DMS153 (cell line): Measurements from ENCODE around the gene ZNF430.
"Not testable (repeated sequence)": the region's sequence is repeated elsewhere in the genome, so short reads cannot be mapped to it uniquely, and the experiment has no call there.

Source experiments
- DNase-seq: peaks from one replicate; lab custom pipeline; 2025; lab: John Stamatoyannopoulos, UW

ZNF430 gene

GRCh38 chr19:21020298-21021227 is at the start of gene ZNF430:
ZNF430 (plus strand) TSS chr19:21020657; CDS start chr19:21020801, 144 bp downstream.
- peak; percentile 93 for DNase-seq

DNA sequence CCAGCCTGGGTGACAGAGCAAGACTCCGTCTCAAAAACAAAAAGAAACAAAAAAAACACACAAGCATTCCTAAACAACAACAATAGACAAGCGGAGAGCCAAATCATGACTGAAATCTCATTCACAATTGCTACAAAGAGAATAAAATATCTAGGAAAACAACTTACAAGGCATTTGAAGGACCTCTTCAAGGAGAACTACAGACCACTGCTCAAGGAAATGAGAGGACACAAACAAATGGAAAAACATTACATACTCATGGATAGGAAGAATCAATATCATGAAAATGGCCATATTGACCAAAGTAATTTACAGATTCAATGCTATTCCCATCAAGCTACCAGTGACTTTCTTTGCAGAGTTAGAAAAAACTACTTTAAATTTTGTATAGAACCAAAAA is 27.7 kb upstream of the ZNF430 start:
- not testable (repeated sequence) for DNase-seq

- peak; percentile 55 for DNase-seq
Observed at GRCh38 chr19:20999731-21000352, 20.6 kb upstream of the ZNF430 start.

GRCh38 chr19:21021238-21021637 is 781 bp downstream of the ZNF430 start:
- not testable (repeated sequence) for DNase-seq

- DNase-seq: no peak
Observed at GRCh38 chr19:21022996-21023395, 2.5 kb downstream of the ZNF430 start.

DNA sequence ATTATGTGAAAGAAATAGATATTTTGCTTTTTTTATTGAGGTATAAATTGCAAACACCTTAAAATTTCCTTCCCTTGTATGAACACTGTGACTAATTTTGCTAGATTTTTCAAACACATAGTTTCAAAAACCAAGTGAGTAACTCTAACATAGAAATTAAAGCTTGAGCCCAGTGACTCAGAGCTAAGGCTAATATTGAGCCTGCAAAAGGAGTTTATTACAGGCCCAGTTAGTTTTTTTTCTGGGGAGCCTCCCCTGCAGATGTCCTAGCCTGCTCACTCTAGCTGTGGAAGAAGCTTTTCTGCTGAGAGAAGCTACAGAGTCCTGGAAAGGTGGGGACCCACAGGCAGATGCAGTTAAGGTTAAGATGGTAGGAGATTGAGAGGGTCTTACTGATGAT is 3.4 kb downstream of the ZNF430 start:
- no peak for DNase-seq

DNA sequence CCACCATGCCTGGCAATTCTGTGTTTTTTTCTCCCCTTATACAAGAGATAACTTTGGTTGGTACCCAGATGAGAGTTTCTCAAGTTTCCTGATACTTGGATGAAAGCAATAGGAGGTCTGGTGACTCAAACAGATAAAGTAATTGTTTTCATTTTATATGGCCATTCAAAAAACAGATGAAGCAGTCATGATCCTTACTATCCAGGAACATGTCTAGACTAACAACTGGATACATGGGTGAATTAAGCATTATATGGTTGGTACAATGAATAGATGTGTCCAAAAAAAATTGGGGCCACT is 8.5 kb downstream of the ZNF430 start:
- DNase-seq: no peak

GRCh38 chr19:21045028-21045427 is 24.6 kb downstream of the ZNF430 start:
- no peak for DNase-seq

GRCh38 chr19:21046489-21046888 is 26.0 kb downstream of the ZNF430 start:
- no peak for DNase-seq

GRCh38 chr19:21047716-21048115 is 27.3 kb downstream of the ZNF430 start:
- no peak for DNase-seq

DNA sequence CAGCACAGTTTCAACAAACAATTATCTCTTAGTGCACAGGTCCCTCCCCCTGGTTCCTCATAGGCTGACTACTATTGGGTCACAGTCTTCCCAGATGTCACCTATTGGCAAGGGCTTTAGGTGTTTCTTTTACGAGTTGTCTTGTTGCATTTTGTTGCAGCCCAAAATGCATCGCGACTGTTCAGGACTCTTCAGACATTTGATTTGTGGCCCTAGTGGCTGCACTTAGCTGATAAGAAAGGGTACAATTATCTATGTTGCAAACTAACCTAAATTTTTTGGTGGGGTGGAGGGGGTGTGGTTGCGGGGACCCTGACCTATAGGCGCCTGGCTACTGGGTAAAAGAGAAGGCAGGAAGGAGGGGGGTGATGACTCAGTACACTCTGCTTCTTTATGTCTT is 32.4 kb downstream of the ZNF430 start:
- no peak for DNase-seq

- no peak for DNase-seq
Observed at GRCh38 chr19:21065336-21065735, 44.9 kb downstream of the ZNF430 start.

- DNase-seq: peak; percentile 92
Observed at GRCh38 chr19:21082011-21082975, 61.8 kb downstream of the ZNF430 start, which contains the start of gene ZNF714. ZNF714 (plus strand) TSS chr19:21082203; CDS start chr19:21098269, 16,066 bp downstream.

DNA sequence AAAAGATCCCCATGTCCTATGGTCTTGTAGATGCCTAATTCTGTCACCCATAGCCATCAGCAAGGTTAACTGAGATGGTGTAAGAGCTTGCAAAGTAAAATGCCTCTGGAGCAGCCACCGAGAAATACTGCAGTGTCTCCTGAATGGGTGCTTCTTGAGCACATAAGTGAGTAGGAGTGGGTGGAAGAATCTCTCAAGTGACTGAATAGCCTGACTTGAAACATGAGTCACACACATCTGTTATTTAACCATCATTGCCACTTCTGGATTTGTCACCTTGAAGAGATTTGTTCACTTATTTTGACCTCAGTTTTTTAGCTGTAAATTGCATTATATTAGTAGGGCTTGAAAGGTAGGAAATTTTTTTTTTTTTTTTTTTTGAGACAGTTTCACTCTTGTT is 63.9 kb downstream of the ZNF430 start:
- DNase-seq: no peak

- DNase-seq: no peak
Observed at GRCh38 chr19:21087871-21088270, 67.4 kb downstream of the ZNF430 start.

DNA sequence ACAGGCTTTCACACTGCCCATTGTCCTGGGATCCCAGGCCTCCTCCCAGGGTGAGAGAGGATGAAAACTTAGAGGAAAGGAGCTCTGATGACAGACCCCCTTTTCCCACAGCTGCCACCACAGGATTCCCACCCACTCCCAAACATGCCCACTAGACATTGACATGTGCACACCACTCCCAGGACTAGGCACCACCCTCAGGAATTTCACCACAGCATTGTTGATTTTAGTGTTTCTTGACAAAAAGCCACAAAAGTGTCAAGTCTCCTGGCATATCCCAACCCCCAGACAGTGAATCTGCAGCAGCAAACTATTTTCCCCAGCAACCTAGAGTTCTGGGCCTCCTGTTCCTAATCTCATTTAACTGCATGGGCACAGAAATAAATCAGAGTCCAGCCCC is 71.7 kb downstream of the ZNF430 start:
- no peak for DNase-seq

DNA sequence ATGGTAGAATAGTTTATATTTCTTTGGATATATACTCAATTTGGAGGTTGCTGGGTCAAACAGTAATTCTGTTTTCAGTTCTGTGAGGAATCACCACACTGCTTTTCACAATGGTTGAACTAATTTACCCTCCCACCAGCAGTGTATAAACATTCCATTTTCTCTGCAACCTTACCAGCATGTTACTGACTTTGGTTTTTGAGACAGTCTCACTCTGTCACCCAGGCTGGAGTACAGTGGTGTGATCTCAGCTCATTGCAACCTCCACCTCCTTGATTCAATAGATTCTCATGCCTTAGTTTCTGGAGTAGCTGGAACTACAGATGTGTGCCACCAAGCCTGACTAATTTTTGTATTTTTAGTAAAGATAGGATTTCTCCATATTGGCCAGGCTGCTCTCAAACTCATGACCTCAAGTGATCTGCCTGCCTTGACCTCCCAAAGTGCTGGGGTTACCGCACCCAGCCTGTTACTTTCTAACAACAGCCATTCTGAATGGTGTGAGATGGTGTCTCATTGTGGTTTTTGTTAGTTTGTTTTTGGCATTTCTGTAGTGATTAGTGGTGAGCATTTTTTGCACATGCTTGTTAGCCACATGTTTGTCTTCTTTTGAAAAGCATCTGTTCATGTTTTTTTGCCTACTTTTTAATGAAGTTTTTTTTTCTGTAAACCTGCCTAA is 74.0 kb downstream of the ZNF430 start:
- no peak for DNase-seq

DNA sequence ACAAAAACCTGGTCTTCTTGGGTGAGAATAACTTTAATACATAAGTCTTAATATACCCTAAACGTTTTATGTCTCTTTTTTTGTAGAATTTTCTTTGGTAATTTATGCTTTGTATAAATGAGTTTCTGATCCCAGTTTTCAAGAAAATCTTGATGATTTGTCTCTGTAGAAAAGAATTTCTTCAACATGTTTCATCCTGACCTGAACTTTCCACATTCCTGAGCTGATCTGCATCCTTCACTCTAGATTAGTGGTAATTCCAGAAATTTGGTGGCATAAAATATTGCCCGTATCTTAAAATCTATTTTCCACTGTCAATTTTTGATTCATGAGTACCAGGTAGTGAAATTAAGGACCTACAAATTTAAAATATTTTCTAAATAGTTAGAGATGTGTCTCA is 77.8 kb downstream of the ZNF430 start:
- DNase-seq: no peak

GRCh38 chr19:21101521-21102242 is 81.2 kb downstream of the ZNF430 start:
- DNase-seq: no peak

GRCh38 chr19:21109116-21109515 is 88.7 kb downstream of the ZNF430 start:
- no peak for DNase-seq
